ENCODE results near the gene IFI27L2. TPM values are rescaled to one million over a fixed set of nuclear protein-coding genes. Genes with fewer than 3 reads are reported as not detected.

The IFI27L2 gene
- total and polyA plus RNA-seq, 2 experiments from 2014 or later = 23.4 to 38.5 TPM

DNA sequence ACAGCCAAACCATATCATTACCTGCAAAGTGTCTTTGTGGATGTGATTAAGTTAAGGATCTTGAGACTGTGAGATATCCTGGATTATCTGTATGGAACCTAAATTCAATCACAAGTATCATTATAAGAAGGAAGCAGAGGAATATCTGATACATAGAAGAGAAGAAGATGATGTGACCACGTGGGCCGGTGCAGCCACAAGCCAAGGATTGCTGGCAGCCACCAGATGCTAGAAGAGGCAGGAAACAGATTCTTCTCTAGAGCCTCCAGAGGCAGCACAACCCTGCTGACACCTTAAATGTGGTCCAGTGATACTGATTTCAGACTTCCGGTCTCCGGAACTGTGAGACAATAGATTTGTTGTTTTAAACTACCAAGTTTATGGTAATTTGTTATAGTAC, 6.1 kb upstream of the IFI27L2 start (continued):
- TF ChIP-seq, protein P1, sequence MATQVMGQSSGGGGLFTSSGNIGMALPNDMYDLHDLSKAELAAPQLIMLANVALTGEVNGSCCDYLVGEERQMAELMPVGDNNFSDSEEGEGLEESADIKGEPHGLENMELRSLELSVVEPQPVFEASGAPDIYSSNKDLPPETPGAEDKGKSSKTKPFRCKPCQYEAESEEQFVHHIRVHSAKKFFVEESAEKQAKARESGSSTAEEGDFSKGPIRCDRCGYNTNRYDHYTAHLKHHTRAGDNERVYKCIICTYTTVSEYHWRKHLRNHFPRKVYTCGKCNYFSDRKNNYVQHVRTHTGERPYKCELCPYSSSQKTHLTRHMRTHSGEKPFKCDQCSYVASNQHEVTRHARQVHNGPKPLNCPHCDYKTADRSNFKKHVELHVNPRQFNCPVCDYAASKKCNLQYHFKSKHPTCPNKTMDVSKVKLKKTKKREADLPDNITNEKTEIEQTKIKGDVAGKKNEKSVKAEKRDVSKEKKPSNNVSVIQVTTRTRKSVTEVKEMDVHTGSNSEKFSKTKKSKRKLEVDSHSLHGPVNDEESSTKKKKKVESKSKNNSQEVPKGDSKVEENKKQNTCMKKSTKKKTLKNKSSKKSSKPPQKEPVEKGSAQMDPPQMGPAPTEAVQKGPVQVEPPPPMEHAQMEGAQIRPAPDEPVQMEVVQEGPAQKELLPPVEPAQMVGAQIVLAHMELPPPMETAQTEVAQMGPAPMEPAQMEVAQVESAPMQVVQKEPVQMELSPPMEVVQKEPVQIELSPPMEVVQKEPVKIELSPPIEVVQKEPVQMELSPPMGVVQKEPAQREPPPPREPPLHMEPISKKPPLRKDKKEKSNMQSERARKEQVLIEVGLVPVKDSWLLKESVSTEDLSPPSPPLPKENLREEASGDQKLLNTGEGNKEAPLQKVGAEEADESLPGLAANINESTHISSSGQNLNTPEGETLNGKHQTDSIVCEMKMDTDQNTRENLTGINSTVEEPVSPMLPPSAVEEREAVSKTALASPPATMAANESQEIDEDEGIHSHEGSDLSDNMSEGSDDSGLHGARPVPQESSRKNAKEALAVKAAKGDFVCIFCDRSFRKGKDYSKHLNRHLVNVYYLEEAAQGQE (IDR thresholded peaks at IDR 0.05; ENCODE audit: unreplicated experiment) = no peak
- TF ChIP-seq POLR2AphosphoS5 (IDR thresholded peaks at IDR 0.05; ENCODE audit: low read depth) (no peak), ZNF331 (CRISPR knock-in tag; IDR thresholded peaks at IDR 0.05; ENCODE audit: low read depth) (no peak), ZNF114 (CRISPR knock-in tag; IDR thresholded peaks at IDR 0.05) (no peak)
- TF ChIP-seq, protein P2, sequence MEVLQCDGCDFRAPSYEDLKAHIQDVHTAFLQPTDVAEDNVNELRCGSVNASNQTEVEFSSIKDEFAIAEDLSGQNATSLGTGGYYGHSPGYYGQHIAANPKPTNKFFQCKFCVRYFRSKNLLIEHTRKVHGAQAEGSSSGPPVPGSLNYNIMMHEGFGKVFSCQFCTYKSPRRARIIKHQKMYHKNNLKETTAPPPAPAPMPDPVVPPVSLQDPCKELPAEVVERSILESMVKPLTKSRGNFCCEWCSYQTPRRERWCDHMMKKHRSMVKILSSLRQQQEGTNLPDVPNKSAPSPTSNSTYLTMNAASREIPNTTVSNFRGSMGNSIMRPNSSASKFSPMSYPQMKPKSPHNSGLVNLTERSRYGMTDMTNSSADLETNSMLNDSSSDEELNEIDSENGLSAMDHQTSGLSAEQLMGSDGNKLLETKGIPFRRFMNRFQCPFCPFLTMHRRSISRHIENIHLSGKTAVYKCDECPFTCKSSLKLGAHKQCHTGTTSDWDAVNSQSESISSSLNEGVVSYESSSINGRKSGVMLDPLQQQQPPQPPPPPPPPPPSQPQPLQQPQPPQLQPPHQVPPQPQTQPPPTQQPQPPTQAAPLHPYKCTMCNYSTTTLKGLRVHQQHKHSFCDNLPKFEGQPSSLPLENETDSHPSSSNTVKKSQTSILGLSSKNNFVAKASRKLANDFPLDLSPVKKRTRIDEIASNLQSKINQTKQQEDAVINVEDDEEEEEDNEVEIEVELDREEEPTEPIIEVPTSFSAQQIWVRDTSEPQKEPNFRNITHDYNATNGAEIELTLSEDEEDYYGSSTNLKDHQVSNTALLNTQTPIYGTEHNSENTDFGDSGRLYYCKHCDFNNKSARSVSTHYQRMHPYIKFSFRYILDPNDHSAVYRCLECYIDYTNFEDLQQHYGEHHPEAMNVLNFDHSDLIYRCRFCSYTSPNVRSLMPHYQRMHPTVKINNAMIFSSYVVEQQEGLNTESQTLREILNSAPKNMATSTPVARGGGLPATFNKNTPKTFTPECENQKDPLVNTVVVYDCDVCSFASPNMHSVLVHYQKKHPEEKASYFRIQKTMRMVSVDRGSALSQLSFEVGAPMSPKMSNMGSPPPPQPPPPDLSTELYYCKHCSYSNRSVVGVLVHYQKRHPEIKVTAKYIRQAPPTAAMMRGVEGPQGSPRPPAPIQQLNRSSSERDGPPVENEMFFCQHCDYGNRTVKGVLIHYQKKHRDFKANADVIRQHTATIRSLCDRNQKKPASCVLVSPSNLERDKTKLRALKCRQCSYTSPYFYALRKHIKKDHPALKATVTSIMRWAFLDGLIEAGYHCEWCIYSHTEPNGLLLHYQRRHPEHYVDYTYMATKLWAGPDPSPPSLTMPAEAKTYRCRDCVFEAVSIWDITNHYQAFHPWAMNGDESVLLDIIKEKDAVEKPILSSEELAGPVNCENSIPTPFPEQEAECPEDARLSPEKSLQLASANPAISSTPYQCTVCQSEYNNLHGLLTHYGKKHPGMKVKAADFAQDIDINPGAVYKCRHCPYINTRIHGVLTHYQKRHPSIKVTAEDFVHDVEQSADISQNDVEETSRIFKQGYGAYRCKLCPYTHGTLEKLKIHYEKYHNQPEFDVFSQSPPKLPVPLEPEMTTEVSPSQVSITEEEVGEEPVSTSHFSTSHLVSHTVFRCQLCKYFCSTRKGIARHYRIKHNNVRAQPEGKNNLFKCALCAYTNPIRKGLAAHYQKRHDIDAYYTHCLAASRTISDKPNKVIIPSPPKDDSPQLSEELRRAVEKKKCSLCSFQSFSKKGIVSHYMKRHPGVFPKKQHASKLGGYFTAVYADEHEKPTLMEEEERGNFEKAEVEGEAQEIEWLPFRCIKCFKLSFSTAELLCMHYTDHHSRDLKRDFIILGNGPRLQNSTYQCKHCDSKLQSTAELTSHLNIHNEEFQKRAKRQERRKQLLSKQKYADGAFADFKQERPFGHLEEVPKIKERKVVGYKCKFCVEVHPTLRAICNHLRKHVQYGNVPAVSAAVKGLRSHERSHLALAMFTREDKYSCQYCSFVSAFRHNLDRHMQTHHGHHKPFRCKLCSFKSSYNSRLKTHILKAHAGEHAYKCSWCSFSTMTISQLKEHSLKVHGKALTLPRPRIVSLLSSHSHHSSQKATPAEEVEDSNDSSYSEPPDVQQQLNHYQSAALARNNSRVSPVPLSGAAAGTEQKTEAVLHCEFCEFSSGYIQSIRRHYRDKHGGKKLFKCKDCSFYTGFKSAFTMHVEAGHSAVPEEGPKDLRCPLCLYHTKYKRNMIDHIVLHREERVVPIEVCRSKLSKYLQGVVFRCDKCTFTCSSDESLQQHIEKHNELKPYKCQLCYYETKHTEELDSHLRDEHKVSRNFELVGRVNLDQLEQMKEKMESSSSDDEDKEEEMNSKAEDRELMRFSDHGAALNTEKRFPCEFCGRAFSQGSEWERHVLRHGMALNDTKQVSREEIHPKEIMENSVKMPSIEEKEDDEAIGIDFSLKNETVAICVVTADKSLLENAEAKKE (CRISPR knock-in tag; IDR thresholded peaks at IDR 0.05) = no peak
